ENCODE results near the gene SMARCC2. TPM values are rescaled to one million over a fixed set of nuclear protein-coding genes. Genes with fewer than 3 reads are reported as not detected.
A peak's percentile ranks its signal among the peaks of the same experiment; 100 is the strongest.

SMARCC2 gene
- total RNA-seq, 1 experiment from 2014 or later: 129 TPM

GRCh38 chr12:56221232-56221756 is 32.0 kb upstream of the SMARCC2 start:
- Histone ChIP-seq H3K27ac (ENCODE audit: low read length) (peak overlapping the region; percentile 94), H3K36me3 (ENCODE audit: control insufficient read depth, insufficient read depth, low read length) (no peaks in the 10 kb centered on the region; the same call in 1 of the 2 replicates), H3K9me3 (ENCODE audit: control insufficient read depth, insufficient read depth, low read depth, low read length) (no peaks in the 10 kb centered on the region), H3K27me3 (ENCODE audit: control insufficient read depth, insufficient read depth, low read length) (no peaks in the 10 kb centered on the region), H3K4me1 (ENCODE audit: control insufficient read depth, insufficient read depth, low read length) (peaks cover 16% of the 10 kb centered on the region), H3K4me3 (ENCODE audit: low read depth in 2 of 2, low read length in 2 of 2) (peak overlapping the region; percentile 74 to 86)
- TSS peak; percentile 99 for BruUV-seq (replicated peaks)
- DNase-seq (ENCODE audit: low read depth, low spot score): no peak
- in situ Hi-C loops (cut with HindIII; ENCODE audit: low pct_unique_long_range_greater_than_20kb, low sequenced_read_pairs) (no loop called here), intact Hi-C loops (cut with micrococcal nuclease; ENCODE audit: unreplicated experiment) (no loop called here)
- CTCF ChIA-PET: interaction anchor here (0.6 to 2.3 kb wide), 5 partner anchors 15 to 96 kb away, joined by 3 to 41 read pairs (median 3); partner anchors contain the start of genes ANKRD52 and SMARCC2
- no peak for ATAC-seq
- TF ChIP-seq REST (IDR thresholded peaks at IDR 0.05; ENCODE audit: insufficient read depth in 1 of 2, low read depth in 2 of 2, low read length in 1 of 2): no peak
- POLR2A ChIA-PET: interaction anchor here (0.9 to 1.8 kb wide), 4 partner anchors 10 to 93 kb away, joined by 3 to 5 read pairs (median 4); partner anchors contain the start of gene ESYT1

- no TSS peak for BruUV-seq (replicated peaks)
- TF ChIP-seq POLR2AphosphoS5 (IDR thresholded peaks at IDR 0.05; ENCODE audit: low read depth, low read length) (no peak), REST (IDR thresholded peaks at IDR 0.05; ENCODE audit: insufficient read depth in 1 of 2, low read depth in 2 of 2, low read length in 1 of 2) (no peak), CTCF (IDR thresholded peaks at IDR 0.05) (no peak), TCF7L2 (IDR thresholded peaks at IDR 0.05; ENCODE audit: low read depth, low read length) (no peak), SIN3A (IDR thresholded peaks at IDR 0.05; ENCODE audit: borderline replicate concordance, insufficient read depth, low read depth, low read length) (no peak)
- no peaks in the 10 kb centered on the region for H3K9me3 ChIP-seq (ENCODE audit: control insufficient read depth, insufficient read depth, low read depth, low read length)
- intact Hi-C loops (cut with micrococcal nuclease; ENCODE audit: unreplicated experiment): no loop called here
- H3K4me1 ChIP-seq (ENCODE audit: control insufficient read depth, insufficient read depth, low read length): peaks cover 16% of the 10 kb centered on the region
- POLR2A ChIA-PET: no interaction called here
- H3K27ac ChIP-seq (ENCODE audit: low read length): peak overlapping the region; percentile 94
- ATAC-seq: no peak
- DNase-seq (ENCODE audit: low read depth, low spot score): no peak
- H3K4me3 ChIP-seq (ENCODE audit: low read depth in 2 of 2, low read length in 2 of 2): peak overlapping the region; percentile 74 to 86
- H3K36me3 ChIP-seq (ENCODE audit: control insufficient read depth, insufficient read depth, low read length): no peaks in the 10 kb centered on the region; the same call in 1 of the 2 replicates
- H3K27me3 ChIP-seq (ENCODE audit: control insufficient read depth, insufficient read depth, low read length): no peaks in the 10 kb centered on the region
- in situ Hi-C loops (cut with HindIII; ENCODE audit: low pct_unique_long_range_greater_than_20kb, low sequenced_read_pairs): no loop called here
- CTCF ChIA-PET: interaction anchor here (0.6 to 2.3 kb wide), 2 partner anchors 31 to 95 kb away, joined by 3 to 41 read pairs; partner anchors contain the start of gene SMARCC2
Observed at GRCh38 chr12:56220611-56221231, 31.4 kb upstream of the SMARCC2 start.

Measured in Panc1 (cell line).